ENCODE results near the gene LAMC1.
"Not testable (repeated sequence)": the region's sequence is repeated elsewhere in the genome, so short reads cannot be mapped to it uniquely, and the experiment has no call there.

LAMC1 gene

GRCh38 chr1:183110326-183110880 lies 87.2 kb downstream of the LAMC1 start:
- no peak for DNase-seq

GRCh38 chr1:183114441-183114840 lies 91.2 kb downstream of the LAMC1 start:
- DNase-seq = no peak

DNA sequence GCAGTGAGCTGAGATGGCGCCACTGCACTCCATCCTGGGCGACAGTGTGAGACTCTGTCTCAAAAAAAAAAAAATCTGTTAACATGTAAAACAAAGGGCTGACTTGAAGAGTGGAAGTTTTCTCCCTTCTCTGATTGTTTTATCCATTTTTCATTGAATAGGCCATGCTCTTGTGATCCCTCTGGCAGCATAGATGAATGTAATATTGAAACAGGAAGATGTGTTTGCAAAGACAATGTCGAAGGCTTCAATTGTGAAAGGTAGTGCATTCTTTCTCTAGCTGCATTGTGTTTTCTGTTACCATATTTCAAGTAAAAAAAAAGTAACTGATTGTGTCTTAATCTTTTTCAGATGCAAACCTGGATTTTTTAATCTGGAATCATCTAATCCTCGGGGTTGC lies 93.2 kb downstream of the LAMC1 start:
- DNase-seq = no peak

- no peak for DNase-seq
These were observed 98.4 kb downstream of the LAMC1 start for GRCh38 chr1:183121609-183122008.

DNA sequence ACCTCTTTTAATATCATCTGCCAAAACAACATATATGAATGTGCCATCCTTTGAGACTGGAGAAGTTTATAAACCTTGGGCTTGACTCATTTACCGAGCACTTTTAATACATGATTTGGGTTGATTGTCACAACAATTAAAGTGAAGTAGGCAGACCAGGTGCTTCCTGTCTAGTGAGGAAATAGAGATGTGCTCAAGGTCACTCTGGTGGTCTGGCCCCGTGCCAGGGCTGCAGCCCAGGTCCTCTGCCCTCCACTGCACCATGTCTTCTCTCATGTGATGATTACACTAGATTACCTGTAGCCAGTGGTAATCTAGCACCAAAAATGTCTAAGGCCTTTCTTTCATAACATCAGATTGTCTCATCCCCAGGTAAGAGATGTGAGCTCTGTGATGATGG lies 101.0 kb downstream of the LAMC1 start:
- no peak for DNase-seq

GRCh38 chr1:183125279-183125999 lies 102.2 kb downstream of the LAMC1 start:
- no peak for DNase-seq

DNA sequence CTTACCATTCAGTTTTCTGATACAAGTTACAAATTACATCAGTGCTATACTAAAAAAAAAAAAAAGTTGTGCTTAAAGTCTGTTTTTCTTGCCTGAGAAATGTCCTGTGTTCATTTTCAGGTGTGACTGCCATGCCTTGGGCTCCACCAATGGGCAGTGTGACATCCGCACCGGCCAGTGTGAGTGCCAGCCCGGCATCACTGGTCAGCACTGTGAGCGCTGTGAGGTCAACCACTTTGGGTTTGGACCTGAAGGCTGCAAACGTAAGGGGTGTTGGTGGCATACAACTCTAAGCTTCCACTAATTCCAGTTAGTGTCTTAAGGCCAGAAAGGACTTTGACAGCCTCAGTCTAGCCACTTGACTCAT lies 102.8 kb downstream of the LAMC1 start:
- DNase-seq = no peak

DNA sequence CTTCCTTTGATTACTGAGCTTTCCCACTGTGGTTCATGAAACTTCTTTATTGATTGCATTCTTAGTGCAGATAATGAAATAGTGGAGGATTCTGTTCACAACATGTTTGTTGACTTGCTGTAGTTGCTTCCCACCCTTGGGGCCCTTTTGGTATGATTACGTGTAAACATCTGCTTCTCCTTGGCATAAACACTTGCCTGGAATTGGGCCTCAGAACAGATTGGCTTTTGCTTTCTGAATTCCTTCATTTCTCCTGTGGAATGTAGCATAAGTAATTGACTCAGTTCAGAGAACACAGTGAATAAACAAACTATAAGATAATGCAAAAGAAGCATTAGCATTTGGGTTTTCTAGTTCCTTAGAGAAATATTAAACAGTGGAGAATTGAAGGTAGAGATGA lies 103.3 kb downstream of the LAMC1 start:
- DNase-seq = no peak

DNA sequence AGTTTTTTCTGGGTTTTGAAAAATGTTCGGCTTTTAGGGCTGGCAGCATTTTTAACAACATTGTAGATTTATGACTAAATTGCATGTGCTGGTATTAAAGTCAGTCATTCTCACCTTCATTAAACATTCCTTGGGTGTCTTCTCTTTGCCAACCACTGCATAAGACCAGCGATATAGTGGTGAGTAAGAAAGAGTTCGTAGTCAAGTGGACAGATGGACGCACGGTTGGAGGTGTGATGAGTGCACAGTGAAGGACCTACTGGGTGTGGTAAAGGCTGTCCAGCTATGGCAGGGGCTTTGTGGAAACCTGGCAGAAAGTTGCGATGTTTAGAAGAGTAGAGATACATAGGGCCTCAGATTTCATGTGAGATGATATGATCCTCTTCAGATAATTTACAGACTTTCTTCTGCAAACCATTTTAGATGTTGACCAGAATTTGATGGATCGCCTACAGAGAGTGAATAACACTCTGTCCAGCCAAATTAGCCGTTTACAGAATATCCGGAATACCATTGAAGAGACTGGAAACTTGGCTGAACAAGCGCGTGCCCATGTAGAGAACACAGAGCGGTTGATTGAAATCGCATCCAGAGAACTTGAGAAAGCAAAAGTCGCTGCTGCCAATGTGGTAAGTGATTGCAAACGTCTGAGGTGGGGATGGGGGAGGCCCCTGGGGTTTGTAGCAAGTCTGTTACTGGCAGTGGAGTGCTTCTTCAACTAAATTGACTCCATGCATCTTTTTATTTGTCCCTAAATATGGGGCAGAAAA lies 106.9 kb downstream of the LAMC1 start:
- no peak for DNase-seq

- no peak for DNase-seq
These were observed 107.9 kb downstream of the LAMC1 start for GRCh38 chr1:183131166-183131565.

DNA sequence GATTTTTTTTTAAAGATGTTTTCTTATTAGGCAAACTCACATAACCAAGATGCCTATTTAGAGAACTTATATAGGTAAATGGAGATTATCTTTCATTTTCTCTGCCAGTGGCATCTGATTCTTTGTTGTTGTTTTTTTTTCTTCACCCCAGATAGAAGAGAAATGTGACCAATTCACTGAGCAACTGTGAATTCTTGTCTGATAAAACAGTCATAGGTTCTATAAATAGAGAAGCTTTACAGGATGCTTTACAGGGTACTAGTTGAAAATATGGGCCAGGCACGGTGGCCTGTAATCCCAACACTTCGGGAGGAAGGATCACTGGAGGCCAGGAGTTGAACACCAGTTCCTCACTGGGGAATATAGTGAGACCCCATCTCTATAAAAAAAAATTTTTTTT lies 112.1 kb downstream of the LAMC1 start:
- no peak for DNase-seq

GRCh38 chr1:183137782-183138181 lies 114.6 kb downstream of the LAMC1 start:
- DNase-seq = no peak

DNA sequence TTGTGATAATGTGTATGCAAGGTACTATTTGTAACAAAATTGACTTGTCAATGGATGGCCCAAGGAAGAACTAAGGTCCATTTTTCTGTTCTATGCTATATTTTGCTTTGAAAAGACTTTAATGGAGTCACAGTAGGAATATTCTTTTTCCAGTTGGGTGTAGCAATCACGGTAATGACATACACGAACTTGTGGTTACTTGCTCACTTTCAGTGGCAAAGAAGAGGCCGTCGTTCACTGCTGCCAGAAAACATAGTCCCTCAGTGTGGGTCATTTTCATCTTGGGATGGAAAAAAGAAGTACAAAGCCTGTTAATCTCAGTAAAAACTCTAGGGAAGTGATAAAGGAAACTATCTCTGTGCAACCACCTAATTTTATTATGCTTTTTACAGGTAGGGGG lies 115.1 kb downstream of the LAMC1 start:
- no peak for DNase-seq

DNA sequence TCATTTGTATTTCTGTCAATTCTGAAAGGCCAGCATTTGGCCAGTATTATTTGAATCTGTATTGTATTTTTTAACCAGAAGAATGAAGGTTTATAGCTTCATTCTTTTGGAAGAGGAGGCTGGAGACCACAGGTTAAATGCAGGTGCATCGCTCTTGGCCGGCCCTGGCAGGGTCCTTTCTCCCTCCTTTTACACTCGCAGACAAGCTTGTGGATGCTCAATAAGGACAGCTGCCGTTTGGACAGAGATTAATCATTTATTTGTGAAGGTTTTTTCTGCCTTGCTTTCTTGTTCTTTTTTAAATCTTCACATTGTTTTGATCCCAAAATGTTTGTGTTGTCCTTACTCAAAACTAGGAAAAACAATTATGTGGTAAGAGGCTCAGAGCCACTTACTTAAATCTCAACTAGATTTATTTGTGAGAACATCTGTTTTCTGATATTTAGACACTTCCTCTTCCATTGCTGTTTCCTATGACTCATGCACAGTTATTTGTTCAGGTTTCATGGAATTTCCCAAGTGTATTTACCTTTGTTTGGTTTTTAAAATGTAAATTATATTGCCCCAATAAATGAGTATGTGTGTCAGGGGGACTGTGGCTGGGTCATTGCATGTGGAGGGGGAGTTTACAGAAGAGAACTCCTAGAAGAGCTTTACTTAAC lies 116.2 kb downstream of the LAMC1 start:
- no peak for DNase-seq

DNA sequence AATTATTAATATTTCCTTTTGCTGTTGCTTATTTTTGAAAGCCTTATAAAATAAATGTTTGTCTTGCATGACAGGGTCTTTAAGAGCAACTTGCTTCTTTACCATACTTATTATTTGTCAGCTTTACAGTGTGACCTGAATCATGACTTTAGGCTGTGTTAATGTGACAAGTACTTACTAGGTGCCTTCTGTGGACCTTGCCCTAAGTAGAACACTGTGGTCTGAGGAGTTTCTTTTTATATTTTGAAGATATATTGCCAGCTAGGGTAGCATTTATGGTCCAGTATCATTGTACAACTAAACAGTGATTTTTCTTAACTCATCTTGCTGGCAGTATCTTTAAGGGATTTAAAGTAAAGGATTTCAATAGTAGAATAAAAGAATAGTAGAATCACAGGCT lies 117.4 kb downstream of the LAMC1 start:
- no peak for DNase-seq

- DNase-seq = no peak
These were observed 119.0 kb downstream of the LAMC1 start for GRCh38 chr1:183142171-183142570.

DNA sequence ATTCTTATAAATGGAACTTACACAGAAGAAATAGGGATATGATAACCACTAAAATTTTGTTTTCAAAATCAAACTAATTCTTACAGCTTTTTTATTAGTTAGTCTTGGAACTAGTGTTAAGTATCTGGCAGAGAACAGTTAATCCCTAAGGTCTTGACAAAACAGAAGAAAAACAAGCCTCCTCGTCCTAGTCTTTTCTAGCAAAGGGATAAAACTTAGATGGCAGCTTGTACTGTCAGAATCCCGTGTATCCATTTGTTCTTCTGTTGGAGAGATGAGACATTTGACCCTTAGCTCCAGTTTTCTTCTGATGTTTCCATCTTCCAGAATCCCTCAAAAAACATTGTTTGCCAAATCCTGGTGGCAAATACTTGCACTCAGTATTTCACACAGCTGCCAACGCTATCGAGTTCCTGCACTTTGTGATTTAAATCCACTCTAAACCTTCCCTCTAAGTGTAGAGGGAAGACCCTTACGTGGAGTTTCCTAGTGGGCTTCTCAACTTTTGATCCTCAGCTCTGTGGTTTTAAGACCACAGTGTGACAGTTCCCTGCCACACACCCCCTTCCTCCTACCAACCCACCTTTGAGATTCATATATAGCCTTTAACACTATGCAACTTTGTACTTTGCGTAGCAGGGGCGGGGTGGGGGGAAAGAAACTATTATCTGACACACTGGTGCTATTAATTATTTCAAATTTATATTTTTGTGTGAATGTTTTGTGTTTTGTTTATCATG lies 120.5 kb downstream of the LAMC1 start:
- no peak for DNase-seq

- DNase-seq = no peak
These were observed 121.5 kb downstream of the LAMC1 start for GRCh38 chr1:183144752-183145151.

- DNase-seq = no peak
These were observed 124.5 kb downstream of the LAMC1 start for GRCh38 chr1:183147735-183148134.

GRCh38 chr1:183148599-183148998 lies 125.4 kb downstream of the LAMC1 start:
- DNase-seq = no peak

DNA sequence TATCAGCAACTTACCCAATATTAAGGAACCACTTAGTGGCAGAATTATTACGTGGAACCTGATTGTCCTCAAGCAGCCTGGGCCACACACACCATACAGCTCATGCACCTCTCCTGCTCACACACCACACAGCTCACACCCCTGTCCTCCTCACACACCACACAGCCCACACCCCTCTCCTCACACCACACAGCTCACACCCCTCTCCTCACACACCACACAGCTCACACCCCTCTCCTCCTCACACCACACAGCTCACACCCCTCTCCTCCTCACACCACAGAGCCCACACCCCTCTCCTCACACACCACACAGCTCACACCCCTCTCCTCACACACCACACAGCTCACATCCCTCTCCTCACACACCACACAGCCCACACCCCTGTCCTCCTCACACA lies 126.1 kb downstream of the LAMC1 start:
- no peak for DNase-seq

- not testable (repeated sequence) for DNase-seq
These were observed 126.8 kb downstream of the LAMC1 start for GRCh38 chr1:183150032-183150431.

DNA sequence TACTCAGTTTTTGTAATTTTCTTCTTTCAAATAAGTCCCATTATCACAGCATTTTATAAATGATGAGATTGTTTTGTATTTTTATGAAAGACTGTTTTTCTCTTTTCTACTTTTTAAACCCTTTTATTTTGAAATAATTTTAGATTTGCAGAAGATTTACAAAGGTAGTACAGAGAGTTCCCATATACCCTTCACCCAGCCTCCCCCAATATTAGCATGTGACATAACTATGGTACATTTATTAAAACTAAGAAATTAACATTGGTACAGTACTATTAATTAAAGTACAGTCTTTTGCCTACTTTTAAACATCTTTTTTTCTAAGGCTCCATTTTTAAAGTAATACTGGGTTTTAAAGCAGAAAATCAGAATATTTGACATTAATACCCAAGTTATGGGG lies 127.2 kb downstream of the LAMC1 start:
- DNase-seq = no peak
